Measurements from ENCODE around the gene WIPF3. TPM values are rescaled to one million over a fixed set of nuclear protein-coding genes. Genes with fewer than 3 reads are reported as not detected.

WIPF3 gene
- total and polyA plus RNA-seq, 2 of the 4 experiments (the other 2 are of a cell fraction), result not detected

DNA sequence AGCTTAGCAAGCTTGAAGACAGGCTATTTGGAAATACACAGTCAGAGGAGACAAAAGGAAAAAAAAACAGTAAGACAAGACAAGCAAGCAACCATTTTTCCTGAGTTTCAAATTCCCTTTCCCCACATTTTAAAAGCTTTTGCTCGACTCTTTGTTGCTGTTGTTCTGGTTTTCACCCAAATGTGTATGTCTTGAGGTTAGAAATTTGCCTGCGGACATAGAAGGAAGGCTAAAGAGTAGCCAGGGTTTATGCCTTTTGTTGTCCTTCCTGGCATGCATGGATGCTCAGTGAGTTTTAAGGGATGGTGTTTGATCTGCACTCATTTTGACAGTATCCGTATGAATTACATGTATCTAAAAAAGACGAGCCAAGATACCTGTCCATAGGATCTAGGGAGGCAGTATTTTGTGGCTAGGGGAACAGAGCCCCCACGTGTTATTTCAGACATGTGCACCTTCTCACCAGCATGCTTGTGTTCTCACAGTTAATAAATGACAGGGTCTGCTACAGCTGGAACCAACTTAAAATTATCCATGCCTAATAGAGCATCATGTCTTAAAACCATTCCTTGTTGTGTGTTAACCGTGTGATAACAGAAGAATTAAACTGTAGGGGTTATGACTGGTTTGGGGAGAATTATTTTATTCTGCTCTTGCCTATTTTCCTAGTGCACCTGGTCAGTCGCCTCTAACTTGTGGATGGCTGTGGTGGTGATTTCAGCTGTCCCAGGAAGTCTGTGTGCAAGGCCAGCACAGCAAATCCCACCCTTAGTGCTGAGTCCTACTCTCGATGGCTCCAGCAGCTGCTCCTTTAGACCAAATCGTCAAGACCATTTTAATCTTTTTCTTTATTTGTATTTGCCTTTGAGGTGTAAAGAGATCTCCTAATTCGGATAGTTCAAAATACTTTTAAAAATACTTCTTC, 9.1 kb downstream of the WIPF3 start:
- H2BK15ac ChIP-seq (ENCODE audit: low read depth, low read length), result no peak overlapping the region
- dilution Hi-C loops (cut with HindIII; ENCODE audit: low sequenced_read_pairs, unreplicated experiment) (no loop called here), intact Hi-C loops (cut with micrococcal nuclease) (no loop called here), in situ Hi-C loops (cut with MboI; ENCODE audit: low sequenced_read_pairs) (no loop called here)
- H2AK9ac ChIP-seq (replicated peaks; ENCODE audit: low read depth, low read length, poor library complexity), result no peak overlapping the region
- no peaks in the 10 kb centered on the region for H3K4me1 ChIP-seq (ENCODE audit: control insufficient read depth, insufficient read depth, low read length)
- ChIA-PET CTCF (no interaction called here), POLR2A (ENCODE audit: unreplicated experiment) (no interaction called here)
- BruUV-seq (replicated peaks), result no TSS peak
- TF ChIP-seq CHD1 (IDR thresholded peaks at IDR 0.05; ENCODE audit: low read depth, low read length) (no peak), MAZ (IDR thresholded peaks at IDR 0.05; ENCODE audit: borderline replicate concordance, low read depth, low read length) (no peak), MXI1 (IDR thresholded peaks at IDR 0.05; ENCODE audit: borderline replicate concordance, low read depth, low read length) (no peak), SMC3 (IDR thresholded peaks at IDR 0.05; ENCODE audit: low read depth, low read length) (no peak), RCOR1 (IDR thresholded peaks at IDR 0.05; ENCODE audit: insufficient replicate concordance, low read length) (no peak), BHLHE40 (IDR thresholded peaks at IDR 0.05; ENCODE audit: low read depth, low read length) (no peak), MAFK (IDR thresholded peaks at IDR 0.05; ENCODE audit: low read depth, low read length) (no peak), RFX5 (IDR thresholded peaks at IDR 0.05; ENCODE audit: low read depth, low read length) (no peak), NFE2L2 (IDR thresholded peaks at IDR 0.05; ENCODE audit: low read depth, low read length) (no peak), POLR2A (IDR thresholded peaks at IDR 0.05; ENCODE audit: low read depth, low read length) (no peak)
- TF ChIP-seq, protein P1, sequence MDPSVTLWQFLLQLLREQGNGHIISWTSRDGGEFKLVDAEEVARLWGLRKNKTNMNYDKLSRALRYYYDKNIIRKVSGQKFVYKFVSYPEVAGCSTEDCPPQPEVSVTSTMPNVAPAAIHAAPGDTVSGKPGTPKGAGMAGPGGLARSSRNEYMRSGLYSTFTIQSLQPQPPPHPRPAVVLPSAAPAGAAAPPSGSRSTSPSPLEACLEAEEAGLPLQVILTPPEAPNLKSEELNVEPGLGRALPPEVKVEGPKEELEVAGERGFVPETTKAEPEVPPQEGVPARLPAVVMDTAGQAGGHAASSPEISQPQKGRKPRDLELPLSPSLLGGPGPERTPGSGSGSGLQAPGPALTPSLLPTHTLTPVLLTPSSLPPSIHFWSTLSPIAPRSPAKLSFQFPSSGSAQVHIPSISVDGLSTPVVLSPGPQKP (IDR thresholded peaks at IDR 0.05; ENCODE audit: borderline replicate concordance, low read depth, low read length), result no peak
- TF ChIP-seq, protein P2, sequence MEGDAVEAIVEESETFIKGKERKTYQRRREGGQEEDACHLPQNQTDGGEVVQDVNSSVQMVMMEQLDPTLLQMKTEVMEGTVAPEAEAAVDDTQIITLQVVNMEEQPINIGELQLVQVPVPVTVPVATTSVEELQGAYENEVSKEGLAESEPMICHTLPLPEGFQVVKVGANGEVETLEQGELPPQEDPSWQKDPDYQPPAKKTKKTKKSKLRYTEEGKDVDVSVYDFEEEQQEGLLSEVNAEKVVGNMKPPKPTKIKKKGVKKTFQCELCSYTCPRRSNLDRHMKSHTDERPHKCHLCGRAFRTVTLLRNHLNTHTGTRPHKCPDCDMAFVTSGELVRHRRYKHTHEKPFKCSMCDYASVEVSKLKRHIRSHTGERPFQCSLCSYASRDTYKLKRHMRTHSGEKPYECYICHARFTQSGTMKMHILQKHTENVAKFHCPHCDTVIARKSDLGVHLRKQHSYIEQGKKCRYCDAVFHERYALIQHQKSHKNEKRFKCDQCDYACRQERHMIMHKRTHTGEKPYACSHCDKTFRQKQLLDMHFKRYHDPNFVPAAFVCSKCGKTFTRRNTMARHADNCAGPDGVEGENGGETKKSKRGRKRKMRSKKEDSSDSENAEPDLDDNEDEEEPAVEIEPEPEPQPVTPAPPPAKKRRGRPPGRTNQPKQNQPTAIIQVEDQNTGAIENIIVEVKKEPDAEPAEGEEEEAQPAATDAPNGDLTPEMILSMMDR (conservative IDR thresholded peaks at IDR 0.05; ENCODE audit: low read depth, low read length), result no peak
- DNase-seq (no peak), ATAC-seq (ENCODE audit: low read depth) (no peak)
- H3K4me3 ChIP-seq (ENCODE audit: insufficient read depth, low read depth, low read length), result no peak overlapping the region
- H3K18ac ChIP-seq (ENCODE audit: low read depth, low read length), result no peak overlapping the region
- H3K79me1 ChIP-seq (ENCODE audit: low read depth in 1 of 2, low read length in 2 of 2), result no peaks in the 10 kb centered on the region
- H4K20me1 ChIP-seq (ENCODE audit: insufficient read depth, low read length), result no peaks in the 10 kb centered on the region
- H3K9ac ChIP-seq (ENCODE audit: low read depth, low read length), result no peak overlapping the region
- no peaks in the 10 kb centered on the region for H3K9me3 ChIP-seq (ENCODE audit: control insufficient read depth, insufficient read depth, low read length)
- H3K27me3 ChIP-seq (ENCODE audit: control insufficient read depth, insufficient read depth, low read length), result peaks cover 4% of the 10 kb centered on the region
- H3K23ac ChIP-seq (ENCODE audit: low read depth, low read length), result no peak overlapping the region
- no peak overlapping the region for H2AK5ac ChIP-seq (ENCODE audit: low read depth, low read length)
- H3K27ac ChIP-seq (ENCODE audit: insufficient read depth, low read length), result no peak overlapping the region
- no peak overlapping the region for H3K14ac ChIP-seq (replicated peaks; ENCODE audit: low read depth, low read length)
- no peak overlapping the region for H2BK120ac ChIP-seq (ENCODE audit: low read depth, low read length)
- H3K9me1 ChIP-seq (ENCODE audit: insufficient read depth, low read length), result no peaks in the 10 kb centered on the region
- no peak overlapping the region for H3K56ac ChIP-seq (ENCODE audit: extremely low read depth, insufficient read depth, low read length)
- WGBS, 2 experiments (ENCODE audit: extremely low coverage in 2 of 2, insufficient read length in 1 of 2), result no CpG with 5 or more reads among the region's 10 CpGs
- H4K91ac ChIP-seq (ENCODE audit: insufficient read depth, low read depth, low read length), result no peak overlapping the region
- H2BK20ac ChIP-seq (ENCODE audit: low read depth, low read length), result no peak overlapping the region
- no peak overlapping the region for H2BK5ac ChIP-seq (ENCODE audit: low read depth, low read length, poor library complexity, severe bottlenecking)
- no peak overlapping the region for H4K8ac ChIP-seq (ENCODE audit: low read depth in 2 of 2, low read length in 2 of 2)
- H3K36me3 ChIP-seq (ENCODE audit: control insufficient read depth, insufficient read depth, low read length), result no peaks in the 10 kb centered on the region
- no peak overlapping the region for H3K4ac ChIP-seq (ENCODE audit: low read depth, low read length)
- H3K4me2 ChIP-seq (ENCODE audit: low read depth, low read length), result no peak overlapping the region
- H4K5ac ChIP-seq (ENCODE audit: low read depth, low read length), result no peak overlapping the region
- H2AFZ ChIP-seq (replicated peaks; ENCODE audit: low read length, poor library complexity), result no peak overlapping the region

Measured in IMR-90 (cell line).